ENCODE data around the gene NFYB.

DNA sequence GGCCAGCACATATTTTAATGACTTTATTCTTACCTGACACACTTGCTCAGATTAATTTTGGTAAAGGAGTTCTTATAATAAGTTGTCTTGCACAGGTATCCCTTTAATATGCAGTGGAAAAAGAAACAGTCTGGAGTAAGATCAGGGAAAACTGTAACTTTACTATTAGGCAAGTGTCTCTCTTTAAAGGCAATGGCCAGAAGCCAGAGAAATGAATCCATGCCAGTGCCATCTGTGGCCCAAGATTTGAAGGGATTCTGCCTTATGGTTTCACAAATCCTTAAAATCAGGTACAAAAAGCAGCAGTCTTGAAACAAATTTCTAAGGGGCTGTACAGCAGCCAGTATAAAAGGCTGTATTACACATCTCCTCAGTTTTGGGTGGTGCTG is 22.4 kb downstream of the NFYB start:
- TF ChIP-seq, protein P1, sequence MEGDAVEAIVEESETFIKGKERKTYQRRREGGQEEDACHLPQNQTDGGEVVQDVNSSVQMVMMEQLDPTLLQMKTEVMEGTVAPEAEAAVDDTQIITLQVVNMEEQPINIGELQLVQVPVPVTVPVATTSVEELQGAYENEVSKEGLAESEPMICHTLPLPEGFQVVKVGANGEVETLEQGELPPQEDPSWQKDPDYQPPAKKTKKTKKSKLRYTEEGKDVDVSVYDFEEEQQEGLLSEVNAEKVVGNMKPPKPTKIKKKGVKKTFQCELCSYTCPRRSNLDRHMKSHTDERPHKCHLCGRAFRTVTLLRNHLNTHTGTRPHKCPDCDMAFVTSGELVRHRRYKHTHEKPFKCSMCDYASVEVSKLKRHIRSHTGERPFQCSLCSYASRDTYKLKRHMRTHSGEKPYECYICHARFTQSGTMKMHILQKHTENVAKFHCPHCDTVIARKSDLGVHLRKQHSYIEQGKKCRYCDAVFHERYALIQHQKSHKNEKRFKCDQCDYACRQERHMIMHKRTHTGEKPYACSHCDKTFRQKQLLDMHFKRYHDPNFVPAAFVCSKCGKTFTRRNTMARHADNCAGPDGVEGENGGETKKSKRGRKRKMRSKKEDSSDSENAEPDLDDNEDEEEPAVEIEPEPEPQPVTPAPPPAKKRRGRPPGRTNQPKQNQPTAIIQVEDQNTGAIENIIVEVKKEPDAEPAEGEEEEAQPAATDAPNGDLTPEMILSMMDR (IDR thresholded peaks at IDR 0.05; ENCODE audit: extremely low read depth in 1 of 2, insufficient read depth in 1 of 2, low read depth in 1 of 2, low read length in 2 of 2): no peak
- TF ChIP-seq POLR2AphosphoS5 (IDR thresholded peaks at IDR 0.05; ENCODE audit: insufficient read depth, low read depth, low read length) (no peak), GATA2 (IDR thresholded peaks at IDR 0.05; ENCODE audit: insufficient read depth, insufficient read length, low read depth, low read length) (no peak), MYC (IDR thresholded peaks at IDR 0.05; ENCODE audit: low read depth, low read length) (no peak), POLR2A (IDR thresholded peaks at IDR 0.05; ENCODE audit: low read depth, low read length) (no peak), JUN (IDR thresholded peaks at IDR 0.05; ENCODE audit: borderline replicate concordance, insufficient read depth, insufficient read length, low read depth) (no peak), EZH2 (IDR thresholded peaks at IDR 0.05; ENCODE audit: borderline replicate concordance, low read depth, low read length, severe bottlenecking) (no peak), FOS (IDR thresholded peaks at IDR 0.05; ENCODE audit: borderline replicate concordance, insufficient read depth, low read length) (no peak)
- TF ChIP-seq, protein P2, sequence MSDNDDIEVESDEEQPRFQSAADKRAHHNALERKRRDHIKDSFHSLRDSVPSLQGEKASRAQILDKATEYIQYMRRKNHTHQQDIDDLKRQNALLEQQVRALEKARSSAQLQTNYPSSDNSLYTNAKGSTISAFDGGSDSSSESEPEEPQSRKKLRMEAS (IDR thresholded peaks at IDR 0.05; ENCODE audit: insufficient read depth, insufficient read length): no peak

Data from endothelial cell of umbilical vein (primary cell).